Measurements from ENCODE around the gene PALLD.
A peak's percentile ranks its signal among the peaks of the same experiment; 100 is the strongest.

Gene PALLD

DNA sequence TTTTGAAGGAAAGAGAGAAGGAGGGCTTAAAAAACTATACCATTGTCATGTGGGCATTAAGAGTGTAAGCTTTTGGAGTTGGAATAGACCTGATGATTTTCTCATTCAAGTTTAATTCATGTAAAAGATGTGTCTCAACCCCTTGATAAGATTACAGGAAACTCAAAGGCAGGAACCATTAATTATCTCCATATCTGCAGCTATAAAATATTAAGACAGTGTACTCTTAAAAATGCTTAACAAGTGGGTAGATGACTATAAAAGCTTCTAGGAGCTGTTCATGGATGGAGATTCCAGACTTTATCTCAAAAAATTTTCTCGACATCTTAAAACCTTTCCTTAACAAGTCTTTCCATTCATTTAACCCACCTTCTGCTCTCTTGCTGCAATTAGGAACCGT lies 208.3 kb downstream of the PALLD start:
- no peaks in the 10 kb centered on the region; the same call in 1 of the 2 replicates for H3K36me3 ChIP-seq (ENCODE audit: low read depth)
- no peaks in the 10 kb centered on the region for H3K9me3 ChIP-seq (ENCODE audit: severe bottlenecking)
- no peaks in the 10 kb centered on the region for H3K27me3 ChIP-seq (ENCODE audit: insufficient read depth, poor library complexity, severe bottlenecking)
- ATAC-seq (ENCODE audit: low read depth) (no peak), DNase-seq (ENCODE audit: low spot score) (no peak)
- TF ChIP-seq, protein P1, sequence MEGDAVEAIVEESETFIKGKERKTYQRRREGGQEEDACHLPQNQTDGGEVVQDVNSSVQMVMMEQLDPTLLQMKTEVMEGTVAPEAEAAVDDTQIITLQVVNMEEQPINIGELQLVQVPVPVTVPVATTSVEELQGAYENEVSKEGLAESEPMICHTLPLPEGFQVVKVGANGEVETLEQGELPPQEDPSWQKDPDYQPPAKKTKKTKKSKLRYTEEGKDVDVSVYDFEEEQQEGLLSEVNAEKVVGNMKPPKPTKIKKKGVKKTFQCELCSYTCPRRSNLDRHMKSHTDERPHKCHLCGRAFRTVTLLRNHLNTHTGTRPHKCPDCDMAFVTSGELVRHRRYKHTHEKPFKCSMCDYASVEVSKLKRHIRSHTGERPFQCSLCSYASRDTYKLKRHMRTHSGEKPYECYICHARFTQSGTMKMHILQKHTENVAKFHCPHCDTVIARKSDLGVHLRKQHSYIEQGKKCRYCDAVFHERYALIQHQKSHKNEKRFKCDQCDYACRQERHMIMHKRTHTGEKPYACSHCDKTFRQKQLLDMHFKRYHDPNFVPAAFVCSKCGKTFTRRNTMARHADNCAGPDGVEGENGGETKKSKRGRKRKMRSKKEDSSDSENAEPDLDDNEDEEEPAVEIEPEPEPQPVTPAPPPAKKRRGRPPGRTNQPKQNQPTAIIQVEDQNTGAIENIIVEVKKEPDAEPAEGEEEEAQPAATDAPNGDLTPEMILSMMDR (IDR thresholded peaks at IDR 0.05; ENCODE audit: poor library complexity, severe bottlenecking) = no peak
- H3K4me1 ChIP-seq (ENCODE audit: insufficient read depth, poor library complexity, severe bottlenecking) = no peaks in the 10 kb centered on the region
- no peak overlapping the region for H3K4me3 ChIP-seq (ENCODE audit: severe bottlenecking)
- no peak overlapping the region for H3K27ac ChIP-seq (ENCODE audit: poor library complexity, severe bottlenecking)

DNA sequence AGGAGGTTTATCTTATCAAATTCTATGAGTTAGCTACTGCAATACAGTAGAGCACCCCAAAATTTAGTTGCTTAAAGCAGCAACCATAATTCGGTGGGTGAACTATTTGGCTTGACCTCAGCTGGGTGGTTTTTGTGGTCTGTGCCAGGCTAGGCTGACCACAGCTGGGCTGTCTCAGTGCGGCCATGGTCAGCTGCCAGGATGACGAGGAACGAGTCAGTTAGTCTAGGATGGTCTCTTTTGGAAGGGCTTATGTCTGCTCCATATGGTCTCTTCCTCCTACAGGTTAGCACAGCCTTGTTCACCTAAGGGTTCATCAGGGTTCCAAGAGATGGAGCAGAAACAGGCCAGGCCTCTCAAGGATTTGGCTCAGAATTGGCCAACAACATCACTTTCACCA lies 210.4 kb downstream of the PALLD start:
- no peaks in the 10 kb centered on the region for H3K9me3 ChIP-seq (ENCODE audit: severe bottlenecking)
- peaks cover 5% of the 10 kb centered on the region for H3K4me1 ChIP-seq (ENCODE audit: insufficient read depth, poor library complexity, severe bottlenecking)
- TF ChIP-seq, protein P1 (IDR thresholded peaks at IDR 0.05; ENCODE audit: poor library complexity, severe bottlenecking) = no peak
- H3K27ac ChIP-seq (ENCODE audit: poor library complexity, severe bottlenecking) = no peak overlapping the region
- ATAC-seq (ENCODE audit: low read depth) (peak; percentile 70; the same call in 2 of the 3 replicates), DNase-seq (ENCODE audit: low spot score) (no peak)
- H3K27me3 ChIP-seq (ENCODE audit: insufficient read depth, poor library complexity, severe bottlenecking) = no peaks in the 10 kb centered on the region
- H3K4me3 ChIP-seq (ENCODE audit: severe bottlenecking) = no peak overlapping the region
- H3K36me3 ChIP-seq (ENCODE audit: low read depth) = peaks cover 3% of the 10 kb centered on the region

DNA sequence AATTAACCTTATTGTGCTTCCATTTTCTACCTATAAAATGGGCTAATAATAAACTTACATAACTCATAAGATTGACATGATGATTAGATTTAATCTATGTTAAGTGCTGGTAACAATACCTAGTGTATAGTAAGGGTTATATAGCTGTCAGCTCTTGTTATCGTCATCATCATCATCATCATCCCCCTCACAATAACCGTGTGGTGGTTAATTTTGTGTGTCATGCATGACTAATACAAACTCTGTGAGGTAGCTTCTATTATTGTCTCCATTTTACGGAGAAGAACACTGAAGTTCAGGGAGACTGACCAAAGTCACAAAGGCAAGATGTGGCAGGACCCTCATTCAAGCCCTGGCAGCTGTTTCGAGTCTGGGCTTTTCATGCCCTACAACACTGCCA lies 211.3 kb downstream of the PALLD start:
- Histone ChIP-seq H3K36me3 (ENCODE audit: low read depth) (peaks cover 4% of the 10 kb centered on the region), H3K4me1 (ENCODE audit: insufficient read depth, poor library complexity, severe bottlenecking) (peaks cover 5% of the 10 kb centered on the region), H3K9me3 (ENCODE audit: severe bottlenecking) (no peaks in the 10 kb centered on the region), H3K27me3 (ENCODE audit: insufficient read depth, poor library complexity, severe bottlenecking) (no peaks in the 10 kb centered on the region), H3K27ac (ENCODE audit: poor library complexity, severe bottlenecking) (no peak overlapping the region), H3K4me3 (ENCODE audit: severe bottlenecking) (no peak overlapping the region)
- ATAC-seq (ENCODE audit: low read depth) (no peak), DNase-seq (ENCODE audit: low spot score) (no peak)
- TF ChIP-seq, protein P1 (IDR thresholded peaks at IDR 0.05; ENCODE audit: poor library complexity, severe bottlenecking) = no peak

DNA sequence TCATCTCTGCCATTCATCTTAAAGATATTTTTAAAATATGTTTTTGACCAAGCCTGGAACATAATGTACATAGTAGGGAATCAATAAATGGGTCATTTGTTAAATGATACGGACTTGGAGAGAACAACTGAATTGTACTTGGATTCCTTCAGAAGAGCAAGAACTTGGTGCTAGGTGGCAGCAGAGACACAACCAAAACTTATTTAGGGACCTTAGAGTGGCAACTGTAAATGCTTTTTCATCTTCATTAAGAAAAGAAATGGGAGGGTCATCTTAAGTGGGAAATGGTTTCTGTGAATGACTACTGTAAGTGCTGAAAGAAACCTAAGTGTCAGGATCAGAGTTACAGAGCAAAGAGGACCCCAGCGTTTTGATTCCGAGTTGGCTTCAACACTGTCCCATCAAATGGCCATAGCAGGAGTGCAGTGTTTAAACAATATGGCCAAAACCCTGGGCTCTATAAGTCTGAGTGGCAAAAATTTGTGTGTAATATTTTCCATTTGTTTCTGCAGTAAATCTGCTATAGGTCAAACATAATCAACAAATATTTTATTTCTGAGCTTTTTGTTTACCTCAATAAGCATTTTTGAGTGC lies 213.6 kb downstream of the PALLD start:
- H3K27me3 ChIP-seq (ENCODE audit: insufficient read depth, poor library complexity, severe bottlenecking) = no peaks in the 10 kb centered on the region
- no peak overlapping the region for H3K4me3 ChIP-seq (ENCODE audit: severe bottlenecking)
- H3K27ac ChIP-seq (ENCODE audit: poor library complexity, severe bottlenecking) = no peak overlapping the region
- H3K36me3 ChIP-seq (ENCODE audit: low read depth) = peaks cover 4% of the 10 kb centered on the region
- H3K9me3 ChIP-seq (ENCODE audit: severe bottlenecking) = no peaks in the 10 kb centered on the region
- TF ChIP-seq, protein P1 (IDR thresholded peaks at IDR 0.05; ENCODE audit: poor library complexity, severe bottlenecking) = peak; percentile 87
- H3K4me1 ChIP-seq (ENCODE audit: insufficient read depth, poor library complexity, severe bottlenecking) = peaks cover 5% of the 10 kb centered on the region
- DNase-seq (ENCODE audit: low spot score) (no peak), ATAC-seq (ENCODE audit: low read depth) (peak; percentile 52; the same call in 1 of the 3 replicates)

Measured in RWPE2 (cell line).